Keratinocyte (primary cell): ENCODE measurements around the gene RMC1. TPM values are rescaled to one million over a fixed set of nuclear protein-coding genes. Genes with fewer than 3 reads are reported as not detected.

Source experiments
- DNase-seq: peaks from one replicate; pipeline ENCODE4 v3.0.0-alpha.2; 2011; ENCODE audit warnings: low read depth, missing footprints, low spot score
- FAIRE-seq: peaks from 2 replicates; lab custom pipeline; 2011; peaks lifted over from hg19 to GRCh38; lab: Jason Lieb, UNC
- H2AFZ ChIP-seq: 2 replicates; pipeline ENCODE4 v1.6.0; 2012; ENCODE audit warnings: low read length, control low read depth, inconsistent platforms; ENCODE audit not compliant: control insufficient read depth
- H3K27ac ChIP-seq: 2 replicates; pipeline ENCODE4 v1.5.1; 2011; ENCODE audit warnings: low read length; ENCODE audit not compliant: control insufficient read depth, insufficient read depth
- H3K27me3 ChIP-seq: 3 replicates; pipeline ENCODE4 v1.6.0; 2011; ENCODE audit warnings: low read length; ENCODE audit not compliant: control insufficient read depth, insufficient read depth; ENCODE audit errors: extremely low read depth
- H3K36me3 ChIP-seq, 2 experiments: 2 replicates in 1 of 2; 3 replicates in 1 of 2; pipeline ENCODE4 v1.5.1; 2011; ENCODE audit warnings: low read length in 2 of 2, mild to moderate bottlenecking in 1 of 2; ENCODE audit not compliant: control insufficient read depth in 2 of 2, insufficient read depth in 2 of 2; ENCODE audit errors: extremely low read depth in 1 of 2
- H3K4me1 ChIP-seq: 3 replicates; pipeline ENCODE4 v1.5.1; 2011; ENCODE audit warnings: low read length; ENCODE audit not compliant: control insufficient read depth, insufficient read depth; ENCODE audit errors: extremely low read depth
- H3K4me2 ChIP-seq: 3 replicates; pipeline ENCODE4 v1.6.0; 2011; ENCODE audit warnings: low read depth, low read length; ENCODE audit not compliant: control insufficient read depth, insufficient read depth; ENCODE audit errors: extremely low read depth
- H3K4me3 ChIP-seq, 3 experiments: fragments of 200-600 bp in 1 of 3; sonication (generic) in 1 of 3; 2 replicates in 2 of 3; 3 replicates in 1 of 3; pipeline ENCODE4 v1.5.1; 2011 to 2016; ENCODE audit warnings: low read length in 3 of 3, mild to moderate bottlenecking in 3 of 3, control low read depth in 2 of 3, inconsistent platforms in 1 of 3, low read depth in 1 of 3, mixed read lengths in 1 of 3, mixed run types in 1 of 3, moderate library complexity in 1 of 3; ENCODE audit not compliant: control insufficient read depth in 2 of 3, insufficient read depth in 2 of 3; ENCODE audit errors: extremely low read depth in 1 of 3
- H3K79me2 ChIP-seq: 2 replicates; pipeline ENCODE4 v1.6.0; 2012; ENCODE audit warnings: low read length; ENCODE audit not compliant: control insufficient read depth, insufficient read depth
- H3K9ac ChIP-seq: 3 replicates; pipeline ENCODE4 v1.6.0; 2011; ENCODE audit warnings: low read length; ENCODE audit not compliant: control insufficient read depth, insufficient read depth; ENCODE audit errors: extremely low read depth
- H3K9me1 ChIP-seq: 3 replicates; pipeline ENCODE4 v1.6.0; 2011; ENCODE audit warnings: low read length; ENCODE audit not compliant: control insufficient read depth, insufficient read depth; ENCODE audit errors: extremely low read depth
- H3K9me3 ChIP-seq: 2 replicates; pipeline ENCODE4 v1.5.1; 2012; ENCODE audit warnings: low read depth, low read length; ENCODE audit not compliant: control insufficient read depth
- H4K20me1 ChIP-seq: 3 replicates; pipeline ENCODE4 v1.6.0; 2011; ENCODE audit warnings: low read length; ENCODE audit not compliant: control insufficient read depth, insufficient read depth; ENCODE audit errors: extremely low read depth
- EZH2 ChIP-seq: IDR thresholded peaks from one replicate; pipeline ENCODE4 v1.6.1; 2012; ENCODE audit warnings: inconsistent platforms, mild to moderate bottlenecking, low read length, moderate library complexity
- dilution Hi-C: fragments of 300-500 bp; cut with MboI; formaldehyde crosslinking; loops from one replicate; pipeline ENCODE4 v1.7.0; 2020; ENCODE audit warnings: low sequenced_read_pairs; ENCODE audit not compliant: extremely low pct_ligation_motif_present
- polyA plus RNA-seq, 5 experiments: library from polyadenylated mRNA; depleted of rRNA in 3 of 5; stranded (reverse) in 3 of 5; stranded (forward) in 1 of 5; unstranded in 1 of 5; fragments of >200 nt; gene quantifications; 1 replicate in 1 of 5; 2 replicates in 3 of 5; 3 replicates in 1 of 5; pipeline versions ENCODE4 v1.2.1 to v1.2.3, GENCODE V29; 2011 to 2012; ENCODE audit warnings: missing spikeins in 2 of 5, low read depth in 1 of 5, low replicate concordance in 1 of 5
- TF ChIP-seq, protein P1 (sequence below), 3 experiments: IDR thresholded peaks in 1 of 3; conservative IDR thresholded peaks in 1 of 3; optimal IDR thresholded peaks in 1 of 3; 2 replicates in 2 of 3; 3 replicates in 1 of 3; pipeline versions ENCODE3 to v1.5.1; 2011; ENCODE audit warnings: low read length in 3 of 3, mild to moderate bottlenecking in 3 of 3, moderate library complexity in 2 of 3, control low read depth in 1 of 3, inconsistent platforms in 1 of 3; ENCODE audit not compliant: insufficient read depth in 2 of 3; ENCODE audit errors: extremely low read depth in 1 of 3

Gene RMC1
- polyA plus RNA-seq, 1 donor (not counting 4 experiments of a cell fraction or from before 2014, with no cell fraction given): 26.4 TPM

DNA sequence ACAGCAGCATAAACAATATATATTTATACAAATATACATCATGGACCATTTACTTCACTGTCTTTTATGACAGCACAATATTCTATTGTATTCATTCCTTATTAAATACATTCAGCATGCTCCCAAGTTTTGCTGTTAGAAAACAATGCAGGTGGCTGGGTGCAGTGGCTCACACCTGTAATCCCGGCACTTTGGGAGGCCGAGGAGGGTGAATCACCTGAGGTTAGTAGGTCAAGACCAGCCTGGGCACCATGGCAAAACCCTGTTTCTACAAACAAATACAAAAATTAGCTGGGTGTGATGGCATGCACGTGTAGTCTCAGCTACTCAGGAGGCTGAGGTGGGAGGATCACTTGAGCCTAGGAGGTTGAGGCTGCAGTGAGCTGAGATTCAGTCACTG, 44.0 kb downstream of the RMC1 start:
- Histone ChIP-seq H3K27ac (peak overlapping the region; percentile 57), H3K9me3 (no peaks in the 10 kb centered on the region), H3K4me2 (no peak overlapping the region), H3K4me3 (no peak overlapping the region), H2AFZ (no peak overlapping the region), H3K79me2 (no peaks in the 10 kb centered on the region), H4K20me1 (peaks cover 6% of the 10 kb centered on the region), H3K9me1 (no peaks in the 10 kb centered on the region), H3K4me1 (peaks cover 19% of the 10 kb centered on the region), H3K36me3 (peaks cover 28 to 57% of the 10 kb centered on the region in 2 experiments), H3K27me3 (no peaks in the 10 kb centered on the region), H3K9ac (no peak overlapping the region)
- TF ChIP-seq, protein P1, sequence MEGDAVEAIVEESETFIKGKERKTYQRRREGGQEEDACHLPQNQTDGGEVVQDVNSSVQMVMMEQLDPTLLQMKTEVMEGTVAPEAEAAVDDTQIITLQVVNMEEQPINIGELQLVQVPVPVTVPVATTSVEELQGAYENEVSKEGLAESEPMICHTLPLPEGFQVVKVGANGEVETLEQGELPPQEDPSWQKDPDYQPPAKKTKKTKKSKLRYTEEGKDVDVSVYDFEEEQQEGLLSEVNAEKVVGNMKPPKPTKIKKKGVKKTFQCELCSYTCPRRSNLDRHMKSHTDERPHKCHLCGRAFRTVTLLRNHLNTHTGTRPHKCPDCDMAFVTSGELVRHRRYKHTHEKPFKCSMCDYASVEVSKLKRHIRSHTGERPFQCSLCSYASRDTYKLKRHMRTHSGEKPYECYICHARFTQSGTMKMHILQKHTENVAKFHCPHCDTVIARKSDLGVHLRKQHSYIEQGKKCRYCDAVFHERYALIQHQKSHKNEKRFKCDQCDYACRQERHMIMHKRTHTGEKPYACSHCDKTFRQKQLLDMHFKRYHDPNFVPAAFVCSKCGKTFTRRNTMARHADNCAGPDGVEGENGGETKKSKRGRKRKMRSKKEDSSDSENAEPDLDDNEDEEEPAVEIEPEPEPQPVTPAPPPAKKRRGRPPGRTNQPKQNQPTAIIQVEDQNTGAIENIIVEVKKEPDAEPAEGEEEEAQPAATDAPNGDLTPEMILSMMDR (optimal IDR thresholded peaks at IDR 0.05 in 1 of 3, IDR thresholded peaks at IDR 0.05 in 1 of 3, conservative IDR thresholded peaks at IDR 0.05 in 1 of 3; ENCODE audit: extremely low read depth in 1 of 3, insufficient read depth in 2 of 3, low read length in 3 of 3): no peak
- TF ChIP-seq EZH2: no peak
- DNase-seq (no peak), FAIRE-seq (no peak)
- dilution Hi-C loops: no loop called here

DNA sequence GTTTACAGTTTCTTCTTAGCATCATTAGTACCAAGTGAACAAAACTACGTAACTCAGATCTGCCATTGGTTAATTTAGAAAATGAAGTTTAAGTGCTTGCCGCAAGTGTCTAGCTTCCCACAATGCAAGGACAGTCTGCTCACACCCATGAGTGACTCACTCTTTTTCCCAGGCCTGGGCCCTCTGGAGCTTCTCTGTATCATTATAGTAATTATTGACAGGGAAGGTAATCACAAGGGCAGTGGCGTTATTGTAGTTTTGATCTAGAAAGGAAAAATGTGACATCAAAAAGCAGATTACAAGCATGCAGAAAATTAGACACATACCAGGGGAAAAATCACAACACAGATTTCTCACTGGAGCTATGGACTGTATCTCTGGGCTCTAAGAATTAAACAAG, 44.5 kb downstream of the RMC1 start:
- TF ChIP-seq, protein P1 (optimal IDR thresholded peaks at IDR 0.05 in 1 of 3, IDR thresholded peaks at IDR 0.05 in 1 of 3, conservative IDR thresholded peaks at IDR 0.05 in 1 of 3; ENCODE audit: extremely low read depth in 1 of 3, insufficient read depth in 2 of 3, low read length in 3 of 3): no peak
- no peak for TF ChIP-seq EZH2
- peaks cover 6% of the 10 kb centered on the region for H4K20me1 ChIP-seq
- dilution Hi-C loops: no loop called here

More for the DNA sequence above, 44.5 kb downstream of the RMC1 start:
- no peaks in the 10 kb centered on the region for H3K27me3 ChIP-seq
- DNase-seq (no peak), FAIRE-seq (peak; percentile 23)
- H3K9ac ChIP-seq: no peak overlapping the region
- peaks cover 19% of the 10 kb centered on the region for H3K4me1 ChIP-seq
- H2AFZ ChIP-seq: no peak overlapping the region
- no peak overlapping the region for H3K4me3 ChIP-seq
- H3K36me3 ChIP-seq: peaks cover 27 to 57% of the 10 kb centered on the region in 2 experiments
- no peaks in the 10 kb centered on the region for H3K9me3 ChIP-seq
- no peaks in the 10 kb centered on the region for H3K79me2 ChIP-seq
- peak overlapping the region; percentile 57 for H3K27ac ChIP-seq
- no peak overlapping the region for H3K4me2 ChIP-seq
- H3K9me1 ChIP-seq: no peaks in the 10 kb centered on the region
